ENCODE measurements around the gene PCDHA10. TPM values are rescaled to one million over a fixed set of nuclear protein-coding genes. Genes with fewer than 3 reads are reported as not detected.
"Not testable (repeated sequence)": the region's sequence is repeated elsewhere in the genome, so short reads cannot be mapped to it uniquely, and the experiment has no call there.

PCDHA10 gene
- total and polyA plus RNA-seq, 8 donors = 0.14 to 1.7 (median 0.44) TPM

GRCh38 chr5:140828362-140828737 lies 27.3 kb upstream of the PCDHA10 start:
- peaks cover 21 to 76% of the 10 kb centered on the region in 2 donors for H3K27me3 ChIP-seq

GRCh38 chr5:140829511-140830501 lies 25.9 kb upstream of the PCDHA10 start:
- peaks cover 0 to 41% of the 10 kb centered on the region in 2 donors for H3K9me3 ChIP-seq
- H3K4me1 ChIP-seq; ATAC-seq; intact Hi-C loops (cut with DNase I); H3K27ac ChIP-seq; H3K4me3 ChIP-seq; H3K36me3 ChIP-seq: not testable (repeated sequence)
- peak in 1 of 4 donors; percentile 66 for DNase-seq
- H3K27me3 ChIP-seq = peaks cover 21 to 78% of the 10 kb centered on the region in 2 donors

More at GRCh38 chr5:140828362-140828737, 27.3 kb upstream of the PCDHA10 start:
- Histone ChIP-seq H3K4me1 (no peaks in the 10 kb centered on the region), H3K27ac (no peak overlapping the region), H3K9me3 (peaks cover 0 to 42% of the 10 kb centered on the region in 2 donors), H3K4me3 (no peak overlapping the region), H3K36me3 (no peaks in the 10 kb centered on the region)
- ATAC-seq = no peak
- DNase-seq = no peak
- no peak for TF ChIP-seq CTCF (IDR thresholded peaks at IDR 0.05)
- intact Hi-C loops (cut with DNase I) = no loop called here

DNA sequence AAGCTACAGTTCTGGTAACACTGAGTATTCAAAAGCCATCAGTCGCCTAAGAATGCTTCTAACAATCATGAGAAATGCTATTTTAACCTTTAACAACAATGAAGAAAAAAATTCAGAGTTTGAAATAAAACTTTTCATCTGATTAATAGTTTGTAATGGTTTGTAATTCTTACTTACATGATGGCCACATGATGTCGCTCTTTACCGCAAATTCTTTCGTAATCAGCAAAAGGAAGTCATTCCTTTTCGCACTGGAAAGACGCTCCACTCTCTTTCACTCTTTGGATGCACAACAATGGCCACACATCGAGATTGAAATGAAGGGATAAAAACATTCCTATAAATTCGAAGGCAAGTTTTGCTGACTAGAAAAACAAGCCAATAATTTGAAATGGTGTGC lies 21.7 kb upstream of the PCDHA10 start, which contains the start of gene PCDHA7:
Gene PCDHA7 (plus strand): TSS at position 277 of the 400 bp plus-strand sequence. CDS start 115 bp downstream, at position 392.
- Histone ChIP-seq H3K27ac (no peak within 1 kb of the TSS), H3K36me3 (no peaks in the 10 kb centered on the region), H3K4me3 (peak within 1 kb of the TSS in 1 of 2 donors; percentile 10), H3K4me1 (no peaks in the 10 kb centered on the region), H3K9me3 (peaks cover 0 to 40% of the 10 kb centered on the region in 2 donors), H3K27me3 (peaks cover 5 to 82% of the 10 kb centered on the region in 2 donors)
- TF ChIP-seq CTCF (IDR thresholded peaks at IDR 0.05) = no peak
- ATAC-seq (no peak), DNase-seq (peak in 1 of 4 donors; percentile 10)
- intact Hi-C loops (cut with DNase I) = no loop called here

DNA sequence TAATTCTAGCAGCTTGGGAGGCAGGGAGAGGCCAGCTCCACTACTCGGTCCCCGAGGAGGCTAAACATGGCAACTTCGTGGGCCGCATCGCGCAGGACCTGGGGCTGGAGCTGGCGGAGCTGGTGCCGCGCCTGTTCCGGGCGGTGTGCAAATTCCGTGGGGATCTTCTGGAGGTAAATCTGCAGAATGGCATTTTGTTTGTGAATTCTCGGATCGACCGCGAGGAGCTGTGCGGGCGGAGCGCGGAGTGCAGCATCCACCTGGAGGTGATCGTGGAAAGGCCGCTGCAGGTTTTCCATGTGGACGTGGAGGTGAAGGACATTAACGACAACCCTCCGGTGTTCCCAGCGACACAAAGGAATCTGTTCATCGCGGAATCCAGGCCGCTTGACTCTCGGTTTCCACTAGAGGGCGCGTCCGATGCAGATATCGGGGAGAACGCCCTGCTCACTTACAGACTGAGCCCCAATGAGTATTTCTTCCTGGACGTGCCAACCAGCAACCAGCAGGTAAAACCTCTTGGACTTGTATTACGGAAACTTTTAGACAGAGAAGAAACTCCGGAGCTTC lies 21.2 kb upstream of the PCDHA10 start:
- DNase-seq = peak in 1 of 4 donors; percentile 54
- Histone ChIP-seq H3K27me3 (peaks cover 5 to 82% of the 10 kb centered on the region in 2 donors), H3K4me3 (peak overlapping the region in 1 of 2 donors; percentile 10), H3K9me3 (peaks cover 0 to 35% of the 10 kb centered on the region in 2 donors)
- H3K27ac ChIP-seq; H3K4me1 ChIP-seq; intact Hi-C loops (cut with DNase I); ATAC-seq; H3K36me3 ChIP-seq: not testable (repeated sequence)

DNA sequence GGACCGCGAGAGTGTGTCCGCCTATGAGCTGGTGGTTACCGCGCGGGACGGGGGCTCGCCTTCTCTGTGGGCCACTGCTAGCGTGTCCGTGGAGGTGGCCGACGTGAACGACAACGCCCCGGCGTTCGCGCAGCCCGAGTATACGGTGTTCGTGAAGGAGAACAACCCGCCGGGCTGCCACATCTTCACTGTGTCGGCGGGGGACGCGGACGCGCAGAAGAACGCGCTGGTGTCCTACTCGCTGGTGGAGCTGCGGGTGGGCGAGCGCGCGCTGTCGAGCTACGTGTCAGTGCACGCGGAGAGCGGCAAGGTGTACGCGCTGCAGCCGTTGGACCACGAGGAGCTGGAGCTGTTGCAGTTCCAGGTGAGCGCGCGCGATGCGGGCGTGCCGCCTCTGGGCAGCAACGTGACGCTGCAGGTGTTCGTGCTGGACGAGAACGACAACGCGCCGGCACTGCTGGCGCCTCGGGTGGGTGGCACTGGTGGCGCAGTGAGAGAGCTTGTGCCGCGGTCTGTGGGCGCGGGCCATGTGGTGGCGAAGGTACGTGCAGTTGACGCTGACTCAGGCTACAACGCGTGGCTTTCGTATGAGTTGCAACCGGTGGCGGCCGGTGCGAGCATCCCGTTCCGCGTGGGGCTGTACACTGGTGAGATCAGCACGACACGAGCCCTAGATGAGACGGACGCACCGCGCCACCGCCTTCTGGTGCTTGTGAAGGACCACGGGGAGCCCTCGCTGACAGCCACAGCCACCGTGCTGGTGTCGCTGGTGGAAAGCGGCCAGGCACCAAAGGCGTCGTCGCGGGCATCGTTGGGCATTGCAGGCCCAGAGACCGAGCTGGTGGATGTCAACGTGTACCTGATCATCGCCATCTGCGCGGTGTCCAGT lies 19.8 kb upstream of the PCDHA10 start:
- intact Hi-C loops (cut with DNase I) = no loop called here
- peaks cover 9 to 77% of the 10 kb centered on the region in 2 donors for H3K27me3 ChIP-seq
- H3K9me3 ChIP-seq = peaks cover 0 to 23% of the 10 kb centered on the region in 2 donors
- no peaks in the 10 kb centered on the region for H3K36me3 ChIP-seq
- DNase-seq (peak in 1 of 4 donors; percentile 75), ATAC-seq (no peak)
- no peak overlapping the region for H3K27ac ChIP-seq
- no peaks in the 10 kb centered on the region for H3K4me1 ChIP-seq
- H3K4me3 ChIP-seq = no peak overlapping the region
- no peak for TF ChIP-seq CTCF (IDR thresholded peaks at IDR 0.05)
